Mammary epithelial cell (primary cell): Measurements from ENCODE around the gene MTG2.

Experiments used
- CTCF ChIP-seq, 2 donors: IDR thresholded peaks in 1 of 2; conservative IDR thresholded peaks in 1 of 2; 2 replicates each; pipeline ENCODE4 v1.5.1; 2011 to 2012; ENCODE audit warnings: inconsistent platforms in 2 of 2, low read length in 2 of 2, mild to moderate bottlenecking in 2 of 2, control low read depth in 1 of 2, low read depth in 1 of 2; ENCODE audit not compliant: insufficient read depth in 1 of 2; ENCODE audit errors: extremely low read depth in 1 of 2
- EZH2 ChIP-seq: IDR thresholded peaks from 2 replicates; pipeline ENCODE4 v1.6.1; 2012; ENCODE audit warnings: low read length, inconsistent platforms, borderline replicate concordance

- TF ChIP-seq CTCF (conservative IDR thresholded peaks at IDR 0.05 in 1 of 2, IDR thresholded peaks at IDR 0.05 in 1 of 2; ENCODE audit: extremely low read depth in 1 of 2, insufficient read depth in 1 of 2, low read depth in 1 of 2, low read length in 2 of 2) (no peak), EZH2 (no peak)
Measured at GRCh38 chr20:62158088-62158400, 24.8 kb upstream of the MTG2 start.
